Stomach (tissue), 4 donors: ENCODE results near the gene RBM8A.

Experiments used
- EP300 ChIP-seq: sonication (generic); formaldehyde crosslinking; IDR thresholded peaks from one replicate; pipeline ENCODE4 v1.6.1; 2017; ENCODE audit warnings: antibody characterized with exemption
- POLR2A ChIP-seq, 4 donors: fragments of 450-650 bp; IDR thresholded peaks; one replicate each; pipeline ENCODE4 v1.6.1; 2016; ENCODE audit warnings: antibody characterized with exemption in 4 of 4, control low read depth in 2 of 4, mild to moderate bottlenecking in 1 of 4, moderate library complexity in 1 of 4
- POLR2AphosphoS5 ChIP-seq, 3 donors: sonication (generic); formaldehyde crosslinking; IDR thresholded peaks; one replicate each; pipeline ENCODE4 v1.6.1; 2016; ENCODE audit warnings: antibody characterized with exemption in 3 of 3
- TF ChIP-seq, protein P1 (sequence below), 7 experiments: fragments of 450-650 bp in 4 of 7; fragments of 200-600 bp in 3 of 7; sonication (generic) in 3 of 7; IDR thresholded peaks; one replicate each; pipeline ENCODE4 v1.5.1; 2016 to 2019; ENCODE audit warnings: antibody characterized with exemption in 7 of 7, control low read depth in 2 of 7, mild to moderate bottlenecking in 1 of 7

DNA sequence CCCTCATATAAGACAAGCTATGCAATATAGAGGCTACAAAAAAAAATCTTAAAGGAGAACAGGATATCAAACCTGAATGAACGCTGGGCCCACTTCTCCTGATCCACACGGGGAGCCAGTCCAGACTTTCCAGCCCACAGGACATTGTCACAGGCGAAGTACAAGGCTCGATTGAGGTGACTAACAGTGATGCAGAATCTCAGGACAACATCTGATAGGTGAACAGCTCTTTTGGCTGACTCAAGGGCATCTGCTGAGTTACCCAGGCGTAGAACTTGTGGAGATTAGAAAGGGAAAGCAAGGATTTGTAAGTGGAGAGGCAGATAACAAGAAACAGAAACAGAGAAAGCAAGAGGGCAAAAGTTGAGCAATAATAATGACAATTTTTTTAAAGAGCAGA is 10.5 kb downstream of the RBM8A start:
- TF ChIP-seq, protein P1, sequence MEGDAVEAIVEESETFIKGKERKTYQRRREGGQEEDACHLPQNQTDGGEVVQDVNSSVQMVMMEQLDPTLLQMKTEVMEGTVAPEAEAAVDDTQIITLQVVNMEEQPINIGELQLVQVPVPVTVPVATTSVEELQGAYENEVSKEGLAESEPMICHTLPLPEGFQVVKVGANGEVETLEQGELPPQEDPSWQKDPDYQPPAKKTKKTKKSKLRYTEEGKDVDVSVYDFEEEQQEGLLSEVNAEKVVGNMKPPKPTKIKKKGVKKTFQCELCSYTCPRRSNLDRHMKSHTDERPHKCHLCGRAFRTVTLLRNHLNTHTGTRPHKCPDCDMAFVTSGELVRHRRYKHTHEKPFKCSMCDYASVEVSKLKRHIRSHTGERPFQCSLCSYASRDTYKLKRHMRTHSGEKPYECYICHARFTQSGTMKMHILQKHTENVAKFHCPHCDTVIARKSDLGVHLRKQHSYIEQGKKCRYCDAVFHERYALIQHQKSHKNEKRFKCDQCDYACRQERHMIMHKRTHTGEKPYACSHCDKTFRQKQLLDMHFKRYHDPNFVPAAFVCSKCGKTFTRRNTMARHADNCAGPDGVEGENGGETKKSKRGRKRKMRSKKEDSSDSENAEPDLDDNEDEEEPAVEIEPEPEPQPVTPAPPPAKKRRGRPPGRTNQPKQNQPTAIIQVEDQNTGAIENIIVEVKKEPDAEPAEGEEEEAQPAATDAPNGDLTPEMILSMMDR (IDR thresholded peaks at IDR 0.05), result no peak
- TF ChIP-seq POLR2A (IDR thresholded peaks at IDR 0.05) (no peak), POLR2AphosphoS5 (IDR thresholded peaks at IDR 0.05) (no peak), EP300 (no peak)
